Hepatocyte (in vitro differentiated cells): Measurements from ENCODE around the gene ZNF653. TPM values are rescaled to one million over a fixed set of nuclear protein-coding genes. Genes with fewer than 3 reads are reported as not detected.

ENCODE experiments used
- DNase-seq: peaks from one replicate; pipeline ENCODE4 v3.0.0-alpha.2; 2016; ENCODE audit warnings: low spot score
- H2AFZ ChIP-seq: fragments of 200-600 bp; sonication (generic); 2 replicates; pipeline ENCODE4 v1.6.0; 2016; ENCODE audit warnings: antibody characterized with exemption, mild to moderate bottlenecking
- H3K27ac ChIP-seq: fragments of 200-600 bp; sonication (generic); 2 replicates; pipeline ENCODE4 v1.5.1; 2016; ENCODE audit warnings: mild to moderate bottlenecking
- H3K27me3 ChIP-seq: fragments of 200-600 bp; sonication (generic); 2 replicates; pipeline ENCODE4 v1.6.1; 2016
- H3K36me3 ChIP-seq: fragments of 200-600 bp; sonication (generic); replicated peaks from 2 replicates; pipeline ENCODE4 v1.5.1; 2016; ENCODE audit warnings: low read depth; ENCODE audit not compliant: insufficient read depth
- H3K4me1 ChIP-seq: fragments of 200-600 bp; sonication (generic); 2 replicates; pipeline ENCODE4 v1.5.1; 2016; ENCODE audit warnings: mild to moderate bottlenecking, moderate library complexity; ENCODE audit not compliant: insufficient read depth
- H3K4me2 ChIP-seq: fragments of 200-600 bp; sonication (generic); 2 replicates; pipeline ENCODE4 v1.6.0; 2016
- H3K4me3 ChIP-seq: fragments of 200-600 bp; sonication (generic); 2 replicates; pipeline ENCODE4 v1.5.1; 2016; ENCODE audit warnings: mild to moderate bottlenecking
- H3K79me2 ChIP-seq: fragments of 200-600 bp; sonication (generic); 2 replicates; pipeline ENCODE4 v1.6.0; 2017; ENCODE audit warnings: mild to moderate bottlenecking
- H3K9me2 ChIP-seq: fragments of 200-600 bp; sonication (generic); replicated peaks from 2 replicates; pipeline ENCODE4 v1.6.0; 2017; ENCODE audit warnings: mild to moderate bottlenecking; ENCODE audit not compliant: insufficient read depth
- H3K9me3 ChIP-seq: fragments of 200-600 bp; sonication (generic); 2 replicates; pipeline ENCODE4 v1.5.1; 2016; ENCODE audit warnings: low read depth, mild to moderate bottlenecking
- H4K20me1 ChIP-seq: fragments of 200-600 bp; sonication (generic); 2 replicates; pipeline ENCODE4 v1.6.0; 2016; ENCODE audit warnings: mild to moderate bottlenecking; ENCODE audit not compliant: insufficient read depth, poor library complexity, severe bottlenecking
- CTCF ChIP-seq: fragments of 200-600 bp; sonication (generic); IDR thresholded peaks from 2 replicates; pipeline ENCODE4 v1.5.1; 2016; ENCODE audit warnings: antibody characterized with exemption, mild to moderate bottlenecking; ENCODE audit not compliant: poor library complexity
- EZH2 ChIP-seq: fragments of 200-600 bp; sonication (generic); IDR thresholded peaks from 2 replicates; pipeline ENCODE4 v1.6.1; 2016; ENCODE audit warnings: antibody characterized with exemption, mild to moderate bottlenecking, borderline replicate concordance
- EZH2phosphoT487 ChIP-seq: fragments of 200-600 bp; sonication (generic); IDR thresholded peaks from one replicate; pipeline ENCODE4 v1.6.1; 2018; ENCODE audit warnings: antibody characterized with exemption, mild to moderate bottlenecking, low read depth, moderate library complexity; ENCODE audit not compliant: unreplicated experiment, severe bottlenecking
- WGBS: methylation state at CpG from one replicate; pipeline ENCODE4 v1.1.6; 2016; ENCODE audit warnings: low lambda C conversion rate; ENCODE audit errors: missing lambda C conversion rate; 5-methylcytosine and 5-hydroxymethylcytosine counted together
- polyA plus RNA-seq: library from polyadenylated mRNA; unstranded; fragments of >200 nt; fragmentation: Nextera tagmentation; extraction: Ambion mirVana; gene quantifications from 2 replicates; pipeline ENCODE4 v1.2.1, GENCODE V29; 2016
- total RNA-seq: library from RNA; depleted of rRNA; stranded (reverse); fragments of >200 nt; gene quantifications from 2 replicates; pipeline ENCODE4 v1.2.3, GENCODE V29; 2014

ZNF653 gene
- total and polyA plus RNA-seq, 2 experiments from 2014 or later: 8.4 to 9.6 TPM

- H2AFZ ChIP-seq: peak overlapping the region; percentile 81
- 19% methylated on average over 34 of the region's 54 CpGs for WGBS
- peak; percentile 95 for DNase-seq
- peak overlapping the region; percentile 74 for H3K27ac ChIP-seq
- peak overlapping the region; percentile 11 for H3K4me3 ChIP-seq
- no peaks in the 10 kb centered on the region for H3K36me3 ChIP-seq
- no peaks in the 10 kb centered on the region for H3K27me3 ChIP-seq
- H3K79me2 ChIP-seq: no peaks in the 10 kb centered on the region
- no peaks in the 10 kb centered on the region for H3K9me3 ChIP-seq
- peak overlapping the region; percentile 78 for H3K4me2 ChIP-seq
- no peaks in the 10 kb centered on the region for H3K9me2 ChIP-seq
- H4K20me1 ChIP-seq: no peaks in the 10 kb centered on the region
- peaks cover 17% of the 10 kb centered on the region for H3K4me1 ChIP-seq
- TF ChIP-seq EZH2phosphoT487: no peak
- peak; percentile 89 for TF ChIP-seq CTCF
- no peak for TF ChIP-seq EZH2
Observed at GRCh38 chr19:11535792-11536595, 30.4 kb upstream of the ZNF653 start.

GRCh38 chr19:11534948-11535347 lies 29.3 kb upstream of the ZNF653 start:
- Histone ChIP-seq H3K4me1 (peaks cover 17% of the 10 kb centered on the region), H3K27me3 (no peaks in the 10 kb centered on the region), H3K79me2 (no peaks in the 10 kb centered on the region), H3K36me3 (no peaks in the 10 kb centered on the region), H3K9me3 (no peaks in the 10 kb centered on the region), H4K20me1 (no peaks in the 10 kb centered on the region), H3K9me2 (no peaks in the 10 kb centered on the region), H2AFZ (no peak overlapping the region), H3K4me3 (no peak overlapping the region), H3K27ac (no peak overlapping the region), H3K4me2 (no peak overlapping the region)
- TF ChIP-seq EZH2phosphoT487: no peak
- TF ChIP-seq CTCF: no peak
- DNase-seq: no peak
- WGBS: 80% methylated on average over 5 of the region's 5 CpGs

- whole genome bisulfite sequencing: 100% methylated on average over 1 of the region's 1 CpG
- H3K4me1 ChIP-seq: peaks cover 13% of the 10 kb centered on the region
Observed at GRCh38 chr19:11534538-11534937, 28.9 kb upstream of the ZNF653 start.

More at GRCh38 chr19:11534538-11534937, 28.9 kb upstream of the ZNF653 start:
- Histone ChIP-seq H3K27ac (no peak overlapping the region), H2AFZ (no peak overlapping the region), H3K27me3 (no peaks in the 10 kb centered on the region), H3K4me2 (no peak overlapping the region), H3K79me2 (no peaks in the 10 kb centered on the region), H3K9me2 (no peaks in the 10 kb centered on the region), H3K4me3 (no peak overlapping the region), H4K20me1 (no peaks in the 10 kb centered on the region), H3K36me3 (no peaks in the 10 kb centered on the region), H3K9me3 (no peaks in the 10 kb centered on the region)
- no peak for DNase-seq
- TF ChIP-seq EZH2phosphoT487 (no peak), EZH2 (no peak), CTCF (no peak)
